GM12878 (cell line): ENCODE results near the gene AGTPBP1. TPM values are rescaled to one million over a fixed set of nuclear protein-coding genes. Genes with fewer than 3 reads are reported as not detected.
A peak's percentile ranks its signal among the peaks of the same experiment; 100 is the strongest.

ENCODE experiments used
- BACH1 ChIP-seq: fragments of 450-650 bp; IDR thresholded peaks from 2 replicates; pipeline ENCODE4 v1.6.1; 2017; ENCODE audit warnings: mild to moderate bottlenecking, borderline replicate concordance
- CHD1 ChIP-seq: IDR thresholded peaks from 2 replicates; pipeline ENCODE4 v1.6.1; 2012; ENCODE audit warnings: low read depth, low read length, improper control_type of control experiment
- GATAD2B ChIP-seq: fragments of 450-650 bp; conservative IDR thresholded peaks from 2 replicates; pipeline ENCODE4 v1.6.1; 2017; ENCODE audit warnings: low read depth, mild to moderate bottlenecking, moderate library complexity
- IRF4 ChIP-seq: IDR thresholded peaks from 2 replicates; pipeline ENCODE4 v1.6.1; 2011; ENCODE audit warnings: low read depth, low read length
- NBN ChIP-seq: fragments of 450-650 bp; IDR thresholded peaks from 2 replicates; pipeline ENCODE4 v1.6.1; 2016
- PAX8 ChIP-seq: fragments of 450-650 bp; IDR thresholded peaks from 2 replicates; pipeline ENCODE4 v1.6.1; 2017; ENCODE audit warnings: mild to moderate bottlenecking, moderate library complexity
- POLR2A ChIP-seq: IDR thresholded peaks from 2 replicates; pipeline ENCODE4 v1.6.1; 2011; ENCODE audit warnings: low read depth, mild to moderate bottlenecking, low read length
- POLR2AphosphoS2 ChIP-seq: IDR thresholded peaks from 2 replicates; pipeline ENCODE4 v1.6.1; 2011; ENCODE audit warnings: low read depth, mild to moderate bottlenecking, low read length, improper control_type of control experiment, moderate library complexity
- TCF3 ChIP-seq: IDR thresholded peaks from 2 replicates; pipeline ENCODE4 v1.6.1; 2012; ENCODE audit warnings: low read depth, mild to moderate bottlenecking, low read length, borderline replicate concordance; ENCODE audit not compliant: insufficient read depth
- WRNIP1 ChIP-seq: IDR thresholded peaks from 2 replicates; pipeline ENCODE4 v1.6.1; 2011; ENCODE audit warnings: low read depth, low read length, improper control_type of control experiment, borderline replicate concordance
- ZNF24 ChIP-seq: fragments of 450-650 bp; IDR thresholded peaks from 2 replicates; pipeline ENCODE4 v1.6.1; 2017; ENCODE audit warnings: antibody characterized with exemption, mild to moderate bottlenecking
- ZZZ3 ChIP-seq: IDR thresholded peaks from 2 replicates; pipeline ENCODE4 v1.6.1; 2011; ENCODE audit warnings: low read depth; ENCODE audit not compliant: control insufficient read depth, insufficient read length
- polyA plus RNA-seq, 11 experiments: library from polyadenylated mRNA; depleted of rRNA in 4 of 11; unstranded in 6 of 11; stranded (reverse) in 5 of 11; fragments of >200 nt; fragmentation: Nextera tagmentation in 4 of 11; fragmentation: Illumina TruSeq in 1 of 11; extraction: Ambion mirVana in 4 of 11; extraction: Trizol in 1 of 11; gene quantifications; 1 replicate in 1 of 11; 2 replicates in 10 of 11; pipeline versions ENCODE4 v1.2.1 to v1.2.3, GENCODE V29; 2011 to 2016; ENCODE audit warnings: inconsistent platforms in 2 of 11, missing spikeins in 2 of 11, low read depth in 1 of 11
- total RNA-seq, 4 experiments: library from RNA; depleted of rRNA in 3 of 4; stranded (reverse); fragments of >200 nt in 3 of 4; fragmentation: Illumina TruSeq in 1 of 4; extraction: Trizol in 1 of 4; gene quantifications; 2 replicates each; pipeline versions ENCODE4 v1.2.1 to v1.2.3, GENCODE V29; 2013 to 2021
- TF ChIP-seq, protein P1 (sequence below): fragments of 150-350 bp; IDR thresholded peaks from 2 replicates; pipeline ENCODE4 v1.6.1; 2016; ENCODE audit warnings: low read depth, low read length
- TF ChIP-seq, protein P2 (sequence below): IDR thresholded peaks from 2 replicates; pipeline ENCODE4 v1.6.1; 2011; ENCODE audit warnings: borderline replicate concordance, low read depth, mild to moderate bottlenecking, moderate library complexity, mixed read lengths, low read length; ENCODE audit not compliant: insufficient read depth; ENCODE audit errors: extremely low read length
- TF ChIP-seq, protein P3 (sequence below): fragments of 450-650 bp; IDR thresholded peaks from 2 replicates; pipeline ENCODE4 v1.6.1; 2017; ENCODE audit warnings: mild to moderate bottlenecking, moderate library complexity

AGTPBP1 gene
- total and polyA plus RNA-seq, 10 of the 15 experiments (the other 5 are each of a cell fraction or from before 2014, with no cell fraction given), result 6.1 to 35.2 (median 20.0) TPM

DNA sequence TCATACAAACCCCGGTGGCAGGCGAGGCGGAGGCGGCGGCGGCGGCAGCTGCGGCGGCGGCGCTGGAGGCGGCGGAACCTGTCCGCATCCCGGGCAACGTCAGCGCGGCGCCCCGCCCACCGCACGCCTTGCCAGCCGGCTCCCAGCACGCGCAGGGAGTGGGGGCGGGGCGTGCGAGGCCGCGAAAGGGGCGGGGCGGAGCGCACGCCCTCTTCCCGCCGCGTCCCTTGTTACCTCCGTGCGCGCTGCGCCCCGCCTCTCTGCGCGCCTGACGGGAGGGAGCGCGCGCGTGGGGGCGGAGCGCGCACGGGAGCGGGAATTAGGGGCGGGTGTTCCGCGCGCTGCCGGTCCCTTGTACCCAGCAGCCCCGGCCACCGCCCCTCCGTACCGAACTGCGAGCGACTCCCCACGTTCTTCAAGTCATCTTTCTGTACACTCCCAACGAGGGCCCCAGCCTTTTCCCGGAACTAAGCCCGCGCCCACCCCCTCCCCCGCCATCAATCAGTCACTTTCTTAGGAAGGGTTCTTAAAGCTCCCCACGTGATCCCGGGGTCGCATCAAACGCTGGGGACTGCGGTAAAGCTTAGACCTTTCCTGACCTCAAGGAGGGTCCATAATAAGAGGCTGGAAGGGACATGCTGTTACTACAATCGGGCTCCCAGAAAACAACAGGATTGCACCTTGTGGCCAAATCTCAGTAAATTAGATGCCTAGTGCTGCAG lies at the start of gene AGTPBP1 (continued):
- TF ChIP-seq, protein P1, sequence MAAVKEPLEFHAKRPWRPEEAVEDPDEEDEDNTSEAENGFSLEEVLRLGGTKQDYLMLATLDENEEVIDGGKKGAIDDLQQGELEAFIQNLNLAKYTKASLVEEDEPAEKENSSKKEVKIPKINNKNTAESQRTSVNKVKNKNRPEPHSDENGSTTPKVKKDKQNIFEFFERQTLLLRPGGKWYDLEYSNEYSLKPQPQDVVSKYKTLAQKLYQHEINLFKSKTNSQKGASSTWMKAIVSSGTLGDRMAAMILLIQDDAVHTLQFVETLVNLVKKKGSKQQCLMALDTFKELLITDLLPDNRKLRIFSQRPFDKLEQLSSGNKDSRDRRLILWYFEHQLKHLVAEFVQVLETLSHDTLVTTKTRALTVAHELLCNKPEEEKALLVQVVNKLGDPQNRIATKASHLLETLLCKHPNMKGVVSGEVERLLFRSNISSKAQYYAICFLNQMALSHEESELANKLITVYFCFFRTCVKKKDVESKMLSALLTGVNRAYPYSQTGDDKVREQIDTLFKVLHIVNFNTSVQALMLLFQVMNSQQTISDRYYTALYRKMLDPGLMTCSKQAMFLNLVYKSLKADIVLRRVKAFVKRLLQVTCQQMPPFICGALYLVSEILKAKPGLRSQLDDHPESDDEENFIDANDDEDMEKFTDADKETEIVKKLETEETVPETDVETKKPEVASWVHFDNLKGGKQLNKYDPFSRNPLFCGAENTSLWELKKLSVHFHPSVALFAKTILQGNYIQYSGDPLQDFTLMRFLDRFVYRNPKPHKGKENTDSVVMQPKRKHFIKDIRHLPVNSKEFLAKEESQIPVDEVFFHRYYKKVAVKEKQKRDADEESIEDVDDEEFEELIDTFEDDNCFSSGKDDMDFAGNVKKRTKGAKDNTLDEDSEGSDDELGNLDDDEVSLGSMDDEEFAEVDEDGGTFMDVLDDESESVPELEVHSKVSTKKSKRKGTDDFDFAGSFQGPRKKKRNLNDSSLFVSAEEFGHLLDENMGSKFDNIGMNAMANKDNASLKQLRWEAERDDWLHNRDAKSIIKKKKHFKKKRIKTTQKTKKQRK, result no peak
- 0 out of 2 replicates have a peak, but pooled peaks have one; percentile 32 for TF ChIP-seq GATAD2B
- peak; percentile 73; the same call in 1 of the 2 replicates for TF ChIP-seq BACH1
- TF ChIP-seq POLR2AphosphoS2, result no peak
- no peak for TF ChIP-seq PAX8
- no peak for TF ChIP-seq TCF3
- no peak for TF ChIP-seq ZZZ3
- TF ChIP-seq, protein P2, sequence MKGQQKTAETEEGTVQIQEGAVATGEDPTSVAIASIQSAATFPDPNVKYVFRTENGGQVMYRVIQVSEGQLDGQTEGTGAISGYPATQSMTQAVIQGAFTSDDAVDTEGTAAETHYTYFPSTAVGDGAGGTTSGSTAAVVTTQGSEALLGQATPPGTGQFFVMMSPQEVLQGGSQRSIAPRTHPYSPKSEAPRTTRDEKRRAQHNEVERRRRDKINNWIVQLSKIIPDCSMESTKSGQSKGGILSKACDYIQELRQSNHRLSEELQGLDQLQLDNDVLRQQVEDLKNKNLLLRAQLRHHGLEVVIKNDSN, result peak; percentile 37
- no peak for TF ChIP-seq ZNF24
- TF ChIP-seq IRF4, result no peak
- TF ChIP-seq CHD1, result no peak
- TF ChIP-seq NBN, result no peak
- TF ChIP-seq, protein P3, sequence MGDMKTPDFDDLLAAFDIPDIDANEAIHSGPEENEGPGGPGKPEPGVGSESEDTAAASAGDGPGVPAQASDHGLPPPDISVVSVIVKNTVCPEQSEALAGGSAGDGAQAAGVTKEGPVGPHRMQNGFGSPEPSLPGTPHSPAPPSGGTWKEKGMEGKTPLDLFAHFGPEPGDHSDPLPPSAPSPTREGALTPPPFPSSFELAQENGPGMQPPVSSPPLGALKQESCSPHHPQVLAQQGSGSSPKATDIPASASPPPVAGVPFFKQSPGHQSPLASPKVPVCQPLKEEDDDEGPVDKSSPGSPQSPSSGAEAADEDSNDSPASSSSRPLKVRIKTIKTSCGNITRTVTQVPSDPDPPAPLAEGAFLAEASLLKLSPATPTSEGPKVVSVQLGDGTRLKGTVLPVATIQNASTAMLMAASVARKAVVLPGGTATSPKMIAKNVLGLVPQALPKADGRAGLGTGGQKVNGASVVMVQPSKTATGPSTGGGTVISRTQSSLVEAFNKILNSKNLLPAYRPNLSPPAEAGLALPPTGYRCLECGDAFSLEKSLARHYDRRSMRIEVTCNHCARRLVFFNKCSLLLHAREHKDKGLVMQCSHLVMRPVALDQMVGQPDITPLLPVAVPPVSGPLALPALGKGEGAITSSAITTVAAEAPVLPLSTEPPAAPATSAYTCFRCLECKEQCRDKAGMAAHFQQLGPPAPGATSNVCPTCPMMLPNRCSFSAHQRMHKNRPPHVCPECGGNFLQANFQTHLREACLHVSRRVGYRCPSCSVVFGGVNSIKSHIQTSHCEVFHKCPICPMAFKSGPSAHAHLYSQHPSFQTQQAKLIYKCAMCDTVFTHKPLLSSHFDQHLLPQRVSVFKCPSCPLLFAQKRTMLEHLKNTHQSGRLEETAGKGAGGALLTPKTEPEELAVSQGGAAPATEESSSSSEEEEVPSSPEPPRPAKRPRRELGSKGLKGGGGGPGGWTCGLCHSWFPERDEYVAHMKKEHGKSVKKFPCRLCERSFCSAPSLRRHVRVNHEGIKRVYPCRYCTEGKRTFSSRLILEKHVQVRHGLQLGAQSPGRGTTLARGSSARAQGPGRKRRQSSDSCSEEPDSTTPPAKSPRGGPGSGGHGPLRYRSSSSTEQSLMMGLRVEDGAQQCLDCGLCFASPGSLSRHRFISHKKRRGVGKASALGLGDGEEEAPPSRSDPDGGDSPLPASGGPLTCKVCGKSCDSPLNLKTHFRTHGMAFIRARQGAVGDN, result no peak
- no peak for TF ChIP-seq WRNIP1
- peak; percentile 67 for TF ChIP-seq POLR2A
